ENCODE measurements around the gene SETD6. TPM values are rescaled to one million over a fixed set of nuclear protein-coding genes. Genes with fewer than 3 reads are reported as not detected.
"Not testable (repeated sequence)": the region's sequence is repeated elsewhere in the genome, so short reads cannot be mapped to it uniquely, and the experiment has no call there.

SETD6 gene, protein sequence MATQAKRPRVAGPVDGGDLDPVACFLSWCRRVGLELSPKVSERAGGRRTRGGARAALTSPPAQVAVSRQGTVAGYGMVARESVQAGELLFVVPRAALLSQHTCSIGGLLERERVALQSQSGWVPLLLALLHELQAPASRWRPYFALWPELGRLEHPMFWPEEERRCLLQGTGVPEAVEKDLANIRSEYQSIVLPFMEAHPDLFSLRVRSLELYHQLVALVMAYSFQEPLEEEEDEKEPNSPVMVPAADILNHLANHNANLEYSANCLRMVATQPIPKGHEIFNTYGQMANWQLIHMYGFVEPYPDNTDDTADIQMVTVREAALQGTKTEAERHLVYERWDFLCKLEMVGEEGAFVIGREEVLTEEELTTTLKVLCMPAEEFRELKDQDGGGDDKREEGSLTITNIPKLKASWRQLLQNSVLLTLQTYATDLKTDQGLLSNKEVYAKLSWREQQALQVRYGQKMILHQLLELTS
- 17.0 TPM for polyA plus RNA-seq (ENCODE audit: insufficient read length)

DNA sequence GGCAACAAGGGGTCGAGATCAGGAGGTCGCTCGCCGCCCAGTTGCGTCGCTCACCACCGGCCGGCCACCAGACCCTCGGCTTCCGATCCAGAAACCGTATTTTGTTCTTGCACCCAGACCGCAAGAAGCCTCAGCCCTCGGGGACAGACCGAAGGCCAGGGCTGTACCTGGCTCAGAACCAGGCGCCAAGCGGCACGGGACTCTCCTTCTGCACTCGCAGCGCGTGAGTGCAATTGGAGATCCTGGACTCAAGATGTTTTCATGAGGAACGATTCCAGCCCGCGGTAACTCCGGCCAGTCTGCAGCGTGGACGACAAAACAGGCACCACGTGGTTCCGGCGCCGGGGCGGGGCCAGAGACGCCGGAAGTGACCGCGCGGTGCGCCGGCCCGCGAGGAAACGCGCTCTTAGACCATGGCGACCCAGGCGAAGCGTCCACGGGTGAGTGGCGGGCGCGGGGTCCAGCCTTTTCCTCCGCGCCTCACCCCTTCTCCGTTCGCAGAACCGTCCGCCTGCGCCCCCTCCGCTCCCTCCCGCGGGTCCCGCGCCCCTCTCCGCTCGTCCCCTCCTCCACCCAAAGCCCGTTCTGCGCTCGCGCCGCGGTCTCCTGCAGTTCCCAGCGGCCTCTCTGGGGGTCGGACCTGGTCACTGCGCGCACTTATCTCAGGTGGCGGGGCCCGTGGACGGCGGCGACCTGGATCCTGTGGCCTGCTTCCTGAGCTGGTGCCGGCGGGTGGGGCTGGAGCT lies at the start of gene SETD6:
Gene SETD6, plus strand, starts transcription at position 393 of the 746 bp plus-strand sequence. Its CDS starts 21 bp downstream, at position 414.
- peak; percentile 68 for DNase-seq (ENCODE audit: low read depth)

DNA sequence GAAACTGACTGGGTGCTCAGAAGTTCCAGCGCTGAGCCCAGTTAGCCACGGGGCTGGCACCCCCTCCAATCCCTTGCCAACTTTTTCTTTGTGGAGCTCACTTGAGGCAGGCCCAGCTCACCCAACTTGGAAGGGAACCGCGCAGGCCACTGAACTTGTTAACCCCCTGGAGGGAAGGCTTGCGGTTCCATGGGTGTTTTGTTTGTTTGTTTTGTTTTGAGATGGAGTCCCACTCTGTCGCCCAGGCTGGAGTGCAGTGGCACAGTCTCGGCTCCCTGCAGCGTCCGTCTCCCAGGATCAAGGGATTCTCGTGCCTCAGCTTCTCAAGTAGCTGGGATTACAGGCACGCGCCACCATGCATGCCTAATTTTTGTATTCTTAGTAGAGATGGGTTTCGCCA lies 49.5 kb upstream of the SETD6 start:
- no peak for DNase-seq (ENCODE audit: low read depth)

DNA sequence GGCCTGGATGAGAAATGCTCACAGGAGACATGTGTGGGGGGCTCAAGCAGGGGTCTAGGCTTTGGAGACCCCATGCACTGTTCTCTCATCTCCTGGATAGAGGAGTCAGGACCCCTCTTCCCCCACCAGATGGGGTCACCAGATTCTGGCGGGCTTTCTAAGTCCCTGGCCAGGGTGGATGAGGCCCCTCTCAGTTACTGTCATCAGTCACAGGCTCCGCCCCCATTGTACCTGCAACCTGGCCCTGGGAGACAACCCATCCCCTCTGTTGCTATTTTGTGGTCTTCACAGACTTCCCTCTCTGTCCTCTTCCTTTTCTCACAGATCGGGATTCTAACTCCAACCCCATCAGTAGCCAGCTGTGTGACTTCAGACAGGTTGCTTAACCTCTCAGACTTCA lies 48.9 kb upstream of the SETD6 start:
- no peak for DNase-seq (ENCODE audit: low read depth)

DNA sequence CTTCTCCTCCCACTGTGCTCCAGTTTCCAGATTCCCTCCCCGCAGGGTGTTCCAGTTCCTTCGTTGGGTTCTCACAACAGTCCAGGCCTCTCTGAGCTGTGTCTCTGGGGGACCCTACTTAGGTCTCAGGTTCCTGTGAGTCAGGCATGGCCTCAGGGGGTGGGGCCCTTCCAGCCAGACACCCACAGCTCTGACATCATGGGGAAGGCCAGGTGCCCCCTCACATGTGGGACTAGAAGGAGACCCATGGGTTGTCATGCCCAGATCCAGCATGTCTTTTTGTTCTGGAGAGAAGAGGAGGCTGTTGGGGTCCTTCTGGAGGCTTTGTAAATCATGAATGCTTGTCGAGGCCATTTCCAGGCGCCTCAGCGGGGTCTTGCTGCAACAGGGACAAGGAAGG lies 47.4 kb upstream of the SETD6 start:
- DNase-seq (ENCODE audit: low read depth): no peak

DNA sequence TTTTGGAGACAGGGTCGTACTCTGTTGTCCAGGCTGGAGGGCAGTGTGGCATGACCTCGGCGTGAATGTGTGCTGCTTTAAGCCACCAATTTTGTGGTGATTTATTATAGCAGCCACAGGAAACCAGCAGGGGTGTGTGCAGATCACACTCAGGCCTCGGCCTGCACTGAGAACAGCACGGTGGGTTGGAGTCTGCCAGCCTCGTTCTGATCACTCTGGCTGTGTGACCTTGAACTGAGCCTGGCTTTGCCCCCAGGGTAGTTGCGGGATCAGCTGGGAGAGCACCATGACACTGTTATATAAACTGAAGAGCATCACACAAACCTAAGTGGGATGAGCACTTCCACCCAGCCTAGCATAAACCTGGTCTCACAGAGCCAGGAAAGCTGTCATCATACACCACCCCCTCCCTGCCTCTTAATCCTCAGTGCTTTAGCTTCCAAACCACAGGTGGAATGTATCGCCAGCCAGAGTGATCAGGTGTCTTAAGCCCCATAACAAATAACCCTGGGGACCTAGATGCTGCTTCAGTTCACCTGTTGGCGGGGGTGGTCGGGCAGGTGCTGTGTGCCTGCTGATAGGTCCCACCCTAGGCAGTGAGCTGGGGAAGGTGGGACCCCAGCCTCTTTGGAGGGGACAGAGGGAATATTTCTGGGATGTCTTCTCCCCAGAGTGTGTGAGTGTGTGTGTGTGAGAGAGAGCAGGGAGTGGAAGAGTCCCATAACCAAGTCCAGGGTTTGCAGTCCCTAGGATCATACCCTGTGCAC lies 43.9 kb upstream of the SETD6 start:
- no peak for DNase-seq (ENCODE audit: low read depth)

DNA sequence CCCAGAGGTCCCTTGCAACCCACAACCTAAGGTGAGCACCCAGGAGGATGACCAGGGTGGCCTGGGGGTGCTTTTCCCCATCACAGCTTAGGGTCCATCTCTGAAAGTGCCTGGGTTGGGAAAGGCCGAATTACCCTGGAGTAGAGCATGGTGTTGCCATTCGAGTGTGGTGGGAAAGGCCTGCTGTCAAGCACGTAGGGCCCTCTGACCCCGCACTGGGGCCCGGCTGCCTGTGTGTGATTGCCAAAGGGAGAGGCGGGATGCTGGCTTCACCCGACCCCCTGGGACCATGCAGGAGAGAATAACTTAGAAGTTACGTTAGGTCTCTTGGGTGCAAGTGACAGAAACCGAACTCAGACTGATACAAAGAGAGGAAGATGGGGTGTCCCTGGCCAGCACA lies 43.1 kb upstream of the SETD6 start:
- no peak for DNase-seq (ENCODE audit: low read depth)

DNA sequence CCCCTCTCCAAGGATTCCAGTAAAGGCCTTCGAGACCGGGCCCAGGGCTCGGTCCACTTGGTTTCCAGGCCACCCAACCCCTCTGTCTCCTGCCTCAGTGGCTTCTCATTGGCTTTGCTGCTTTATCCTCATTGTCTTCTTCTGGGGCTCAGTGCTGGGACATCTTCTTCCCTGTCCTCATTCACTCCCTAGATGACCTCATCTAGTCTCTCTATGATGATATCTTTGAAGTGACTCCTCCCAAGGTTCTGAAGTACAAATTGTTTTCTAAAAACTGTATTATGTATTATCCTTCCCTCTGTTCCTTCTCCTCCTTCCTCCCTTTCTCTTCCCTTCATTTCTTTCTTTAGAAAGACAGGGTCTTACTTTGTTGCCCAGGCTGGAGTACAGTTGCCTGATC lies 42.5 kb upstream of the SETD6 start:
- no peak for DNase-seq (ENCODE audit: low read depth)

DNA sequence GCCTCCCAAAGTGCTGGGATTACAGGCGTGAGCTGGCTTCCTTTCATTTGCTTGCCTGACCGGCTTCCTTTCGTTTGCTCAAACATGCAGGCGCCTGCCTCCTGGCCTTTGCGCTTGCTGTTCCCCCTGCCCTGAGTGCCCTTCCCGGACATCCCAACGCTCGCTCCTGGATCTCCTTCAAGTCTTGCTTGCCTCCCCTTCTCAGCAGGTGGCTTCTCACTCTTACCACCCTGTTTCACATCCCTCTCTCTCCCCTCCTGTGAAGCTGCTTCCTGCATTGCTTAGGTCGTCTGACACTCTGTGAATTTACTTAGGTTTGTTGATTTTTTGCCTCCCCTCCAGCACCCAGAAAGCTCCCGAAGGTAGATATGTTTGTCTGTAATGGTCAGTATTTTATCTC lies 41.0 kb upstream of the SETD6 start:
- no peak for DNase-seq (ENCODE audit: low read depth)

DNA sequence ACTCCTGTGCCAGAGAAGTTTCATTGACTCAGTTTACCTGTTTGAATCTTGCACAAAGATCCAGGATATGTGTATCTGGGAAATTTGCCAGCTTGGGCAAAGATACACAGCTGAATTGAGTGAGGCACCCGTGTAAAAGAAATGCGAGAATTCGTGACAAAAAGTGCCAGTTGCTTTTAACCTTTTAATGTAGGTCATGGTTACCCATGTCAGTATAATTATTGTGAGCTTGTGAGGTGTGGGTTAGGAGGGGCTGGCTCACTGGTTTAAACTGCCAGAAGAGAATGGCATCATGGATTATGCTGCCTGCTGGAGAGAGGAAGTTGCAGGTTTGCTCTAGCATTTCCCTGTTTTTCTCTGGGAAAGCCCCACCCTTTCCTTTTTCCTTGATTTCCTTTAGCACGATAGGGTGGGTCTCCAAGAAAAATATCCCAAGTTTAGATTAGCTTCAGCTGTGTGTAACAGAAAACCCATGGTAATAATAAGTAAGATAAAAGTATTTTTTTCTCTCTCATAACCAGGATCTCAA lies 40.2 kb upstream of the SETD6 start:
- no peak for DNase-seq (ENCODE audit: low read depth)

DNA sequence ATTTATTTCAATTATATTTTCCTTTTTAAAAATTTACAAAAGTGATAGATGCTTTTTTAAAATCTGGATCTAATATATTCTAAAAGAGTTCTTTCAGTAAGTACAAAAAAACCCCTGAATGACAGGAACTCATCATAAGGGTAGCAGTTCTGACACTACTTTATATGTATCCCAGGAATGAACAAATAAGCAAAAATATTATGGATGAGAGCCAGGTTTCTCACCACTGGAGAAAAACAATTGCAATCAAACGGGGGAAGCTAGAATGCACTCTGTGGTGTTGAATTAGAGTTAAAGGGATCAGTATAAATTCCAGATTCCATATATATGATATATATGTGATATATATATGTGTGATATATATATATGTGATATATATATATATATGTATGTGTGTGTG lies 38.5 kb upstream of the SETD6 start:
- no peak for DNase-seq (ENCODE audit: low read depth)

DNA sequence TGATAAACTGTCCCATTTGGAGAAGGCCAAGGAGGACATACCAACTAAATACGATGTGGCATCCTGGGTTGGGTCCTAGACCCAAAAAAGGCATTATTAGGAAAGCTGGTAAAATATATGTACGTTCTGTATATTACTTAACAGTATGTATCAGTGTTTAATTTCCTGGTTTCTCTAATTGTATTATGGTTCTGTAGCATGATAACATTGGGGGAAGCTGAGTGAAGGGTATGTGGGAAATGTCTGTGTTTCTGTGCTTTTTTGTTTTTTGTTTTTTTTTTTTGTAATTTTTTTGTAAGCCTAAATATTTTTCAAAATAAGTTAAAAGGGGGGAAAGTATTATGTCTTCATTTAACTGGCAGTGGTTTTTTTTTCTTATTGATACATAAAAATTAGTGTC lies 36.9 kb upstream of the SETD6 start:
- no peak for DNase-seq (ENCODE audit: low read depth)

DNA sequence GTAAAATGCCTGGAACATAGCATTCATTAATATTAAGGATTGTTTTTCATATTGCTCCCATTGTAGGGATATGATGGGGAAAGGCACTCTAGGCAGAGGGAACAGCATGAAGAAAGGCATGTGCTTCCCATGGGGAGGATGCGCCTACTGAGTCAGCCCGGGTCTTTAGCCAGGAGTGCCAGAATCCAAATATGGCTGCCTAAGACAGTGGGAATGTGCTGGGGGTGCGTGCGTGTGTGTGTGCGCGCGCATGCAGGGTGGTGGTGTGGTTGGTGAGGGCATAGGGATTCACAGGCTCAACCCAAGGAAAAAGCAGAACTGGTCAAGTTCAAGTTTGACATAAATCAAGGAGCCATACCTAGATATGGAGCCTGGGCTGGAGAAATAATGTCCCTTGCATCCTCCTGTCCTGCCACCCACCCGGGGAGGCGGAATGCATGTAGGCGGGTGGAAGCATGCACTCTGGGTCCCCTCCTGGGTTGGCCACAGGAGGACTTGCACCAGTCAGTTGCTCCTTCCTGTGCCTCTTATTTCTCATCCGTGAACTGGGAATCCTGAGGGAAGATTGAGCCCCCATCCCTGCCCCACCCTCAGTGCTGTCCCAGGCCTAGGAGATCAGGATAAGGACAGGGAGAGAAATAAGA lies 34.0 kb upstream of the SETD6 start:
- DNase-seq (ENCODE audit: low read depth): no peak

DNA sequence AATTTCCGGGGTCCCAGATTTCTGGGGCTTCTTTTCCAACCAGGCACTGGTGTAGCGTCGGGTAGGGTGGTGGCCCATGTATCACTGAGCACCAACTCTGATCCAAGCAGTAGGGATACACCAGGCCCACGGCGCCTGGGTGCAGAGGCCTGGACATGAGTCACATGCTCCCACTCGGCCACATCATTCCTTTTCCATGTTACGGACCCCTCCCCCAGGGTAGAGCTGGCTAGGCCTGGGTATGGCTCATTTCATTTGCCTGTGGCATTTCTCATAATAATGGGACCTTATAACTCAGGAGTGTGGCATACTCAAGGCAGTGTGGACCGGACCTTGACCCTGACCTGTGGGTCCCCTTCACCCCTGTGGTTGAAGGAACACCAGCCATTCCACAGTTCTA lies 33.4 kb upstream of the SETD6 start:
- no peak for DNase-seq (ENCODE audit: low read depth)

DNA sequence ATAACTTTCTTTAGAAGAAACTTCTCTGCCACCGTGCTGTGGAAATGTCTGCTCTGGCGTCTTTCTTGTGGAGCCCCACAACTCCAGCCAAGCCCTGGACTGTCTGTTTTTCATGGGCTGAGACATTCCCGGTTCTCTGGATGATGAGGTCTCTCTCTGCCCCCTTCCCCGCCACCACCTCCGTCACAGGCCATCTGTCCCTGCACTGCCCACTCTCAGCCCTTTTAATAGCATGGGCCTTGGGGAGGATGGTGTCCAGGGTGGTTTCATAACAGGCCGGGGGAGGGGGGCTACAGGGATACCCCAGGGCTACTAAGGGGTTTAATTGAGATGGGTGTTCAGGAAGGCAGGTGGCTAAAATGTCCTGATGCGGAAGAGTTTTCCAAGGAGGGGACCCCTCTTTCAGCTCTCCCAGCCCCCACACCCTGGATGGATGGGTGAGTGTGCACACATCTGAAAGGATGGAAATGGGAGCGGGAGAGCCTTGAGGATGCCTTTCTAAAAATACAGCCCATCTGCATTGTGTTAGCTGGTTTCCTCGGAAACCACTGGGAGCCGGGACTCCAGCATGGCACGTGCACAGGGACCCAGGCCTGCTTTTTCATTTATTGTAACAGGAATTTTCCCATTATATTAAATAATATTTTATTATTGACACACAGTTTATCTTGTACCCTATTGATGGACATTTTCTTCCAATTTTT lies 30.0 kb upstream of the SETD6 start:
- DNase-seq (ENCODE audit: low read depth): no peak

DNA sequence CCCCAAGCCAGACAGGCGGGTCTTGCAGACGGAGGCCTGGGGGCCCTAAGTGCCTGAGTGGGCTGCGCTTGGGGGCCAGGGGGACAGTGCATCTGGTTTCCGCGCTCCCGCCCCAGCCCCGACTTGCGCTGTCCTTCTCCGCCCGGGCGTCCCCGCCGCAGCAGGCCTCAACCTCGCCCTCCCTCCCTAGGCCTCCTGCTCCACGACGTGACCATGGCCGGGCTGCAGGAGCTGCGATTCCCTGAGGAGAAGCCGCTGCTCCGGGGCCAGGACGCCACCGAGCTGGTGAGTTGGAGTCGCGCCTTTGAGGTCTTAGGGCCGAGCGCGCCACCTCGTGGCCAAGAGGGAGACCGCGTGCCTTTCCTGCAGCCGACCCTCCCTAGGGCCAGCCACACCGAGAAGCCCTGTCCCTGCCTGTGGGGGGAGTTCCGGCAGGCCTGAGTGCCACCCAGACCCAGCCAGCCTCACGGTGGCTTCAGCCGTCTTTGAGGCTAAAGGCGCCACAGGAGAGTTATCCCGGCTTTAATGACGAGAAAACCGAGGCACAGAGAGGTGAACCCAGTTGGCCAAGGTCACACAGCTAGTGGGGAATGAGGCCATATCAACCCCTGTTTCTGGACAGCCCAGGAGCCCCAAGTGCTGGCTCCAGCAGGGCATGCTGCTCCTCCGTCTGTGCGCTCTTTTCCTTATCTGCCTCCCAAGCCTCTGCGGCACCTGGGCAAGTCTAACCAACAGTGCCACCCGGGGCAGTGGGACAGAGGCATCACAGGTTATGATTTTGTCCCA lies 27.6 kb upstream of the SETD6 start:
- peak; percentile 34 for DNase-seq (ENCODE audit: low read depth)

DNA sequence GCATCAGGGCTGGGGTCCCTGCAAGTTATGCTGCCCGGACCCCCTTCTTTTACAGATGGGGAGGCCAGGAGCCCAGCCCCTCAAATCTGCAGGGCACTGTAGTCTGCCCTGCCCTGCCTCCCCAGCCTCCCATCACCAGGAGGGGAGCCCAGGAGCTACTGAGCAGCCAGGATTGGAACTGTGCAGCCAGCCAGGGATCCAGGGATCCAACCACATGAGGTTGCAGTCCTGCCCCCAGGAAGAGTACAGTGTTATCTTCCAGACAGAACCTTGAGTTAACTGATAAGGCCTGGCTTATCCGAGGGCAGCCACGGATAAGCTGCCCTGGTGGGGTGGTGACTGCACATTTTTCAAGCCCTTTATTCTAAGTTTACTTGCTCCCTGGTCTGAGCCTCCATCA lies 26.8 kb upstream of the SETD6 start:
- no peak for DNase-seq (ENCODE audit: low read depth)

DNA sequence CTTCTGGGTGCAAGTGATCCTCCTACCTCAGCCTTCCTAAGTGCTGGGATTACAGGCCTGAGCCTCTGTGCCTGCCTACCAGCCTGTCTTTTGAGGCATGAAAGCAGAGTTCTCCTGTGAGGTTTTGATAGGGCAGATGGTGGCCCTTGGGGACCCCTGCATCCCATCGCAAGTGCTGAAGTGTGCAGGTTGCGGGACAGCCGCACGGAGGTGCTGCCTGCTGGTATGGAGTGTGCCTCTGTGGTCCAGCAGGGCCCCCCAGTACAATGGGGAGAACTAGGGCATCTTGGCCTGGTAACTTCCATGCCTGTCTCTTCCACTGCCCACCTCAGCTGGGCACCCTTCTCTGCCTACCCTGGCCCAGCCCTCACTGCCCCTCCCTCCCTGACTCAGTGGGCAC lies 25.3 kb upstream of the SETD6 start:
- DNase-seq (ENCODE audit: low read depth): no peak

DNA sequence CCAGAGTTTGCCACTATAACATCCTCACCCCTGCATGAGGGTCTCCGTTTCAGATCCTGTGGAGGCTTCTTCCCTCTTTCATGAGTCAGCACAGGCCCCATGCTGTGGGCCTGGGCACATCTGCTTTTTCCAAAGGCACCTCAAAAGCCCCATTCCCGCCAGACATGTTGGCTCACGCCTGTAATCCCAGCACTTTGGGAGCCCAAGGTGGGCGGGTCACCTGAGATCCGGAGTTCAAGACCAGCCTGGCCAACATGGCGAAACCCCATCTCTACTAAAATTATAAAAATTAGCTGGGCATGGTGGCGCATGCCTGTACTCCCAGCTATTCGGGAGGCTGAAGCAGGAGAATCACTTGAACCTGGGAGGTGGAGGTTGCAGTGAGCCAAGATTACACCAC lies 24.8 kb upstream of the SETD6 start:
- DNase-seq (ENCODE audit: low read depth): not testable (repeated sequence)

DNA sequence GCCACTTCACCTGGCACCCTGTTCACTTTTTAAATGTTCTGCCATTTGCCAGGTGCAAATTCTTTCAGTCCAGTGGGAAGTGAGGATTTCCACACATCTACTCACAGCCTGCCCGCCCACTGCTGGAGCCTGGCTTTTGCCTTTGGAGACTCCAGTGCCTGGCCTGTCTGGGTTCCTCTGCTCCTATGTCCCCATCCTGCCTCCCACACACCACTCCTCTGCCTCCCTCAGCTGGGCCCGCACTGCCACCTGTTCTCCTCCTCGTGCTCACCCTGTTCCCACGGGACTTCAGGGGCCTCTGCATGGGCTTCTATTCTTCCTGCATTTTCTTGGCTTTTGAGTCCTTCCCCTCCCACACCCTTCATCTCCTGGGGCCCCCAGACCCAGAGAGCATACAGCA lies 23.3 kb upstream of the SETD6 start:
- no peak for DNase-seq (ENCODE audit: low read depth)

DNA sequence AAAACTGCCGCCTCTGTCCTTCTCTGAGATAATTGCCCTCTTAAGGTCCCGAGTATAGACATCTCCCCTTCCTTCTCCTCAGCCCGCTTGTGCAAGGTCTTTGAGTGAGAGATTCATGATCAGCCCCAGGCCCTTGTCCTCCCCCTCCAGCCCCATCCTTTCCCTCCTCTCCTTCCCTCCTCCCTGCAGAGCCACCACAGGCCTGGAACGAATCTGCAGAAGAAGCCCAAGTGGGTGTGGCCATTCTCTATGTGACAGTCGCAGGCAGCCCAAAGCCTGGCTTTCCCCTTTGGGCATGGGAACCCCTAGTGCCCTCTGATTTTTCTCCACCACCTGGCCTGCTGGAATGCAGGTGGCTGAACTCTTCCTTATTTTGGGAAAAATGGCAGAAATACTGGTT lies 22.6 kb upstream of the SETD6 start:
- no peak for DNase-seq (ENCODE audit: low read depth)
